DOHH2 (cell line): ENCODE results near the gene PPP1CC.

Experiments
- H3F3A ChIP-seq: fragments of 200-600 bp; sonication (generic), shearing (Covaris generic); 2 replicates; pipeline ENCODE4 v1.6.0; 2016; ENCODE audit warnings: antibody characterized with exemption, mild to moderate bottlenecking; ENCODE audit not compliant: control insufficient read depth, insufficient read depth
- H3K27ac ChIP-seq: fragments of 200-600 bp; sonication (generic); 2 replicates; pipeline ENCODE4 v1.5.1; 2014; ENCODE audit warnings: low read depth, mild to moderate bottlenecking, low read length, moderate library complexity
- H3K27me3 ChIP-seq: fragments of 200-600 bp; sonication (generic); 2 replicates; pipeline ENCODE4 v1.6.1; 2014; ENCODE audit warnings: mild to moderate bottlenecking, low read length, mixed read lengths; ENCODE audit not compliant: control insufficient read depth
- H3K36me3 ChIP-seq: fragments of 200-600 bp; sonication (generic); 2 replicates; pipeline ENCODE4 v1.6.1; 2014; ENCODE audit warnings: mild to moderate bottlenecking, low read length, moderate library complexity, mixed read lengths; ENCODE audit not compliant: control insufficient read depth
- H3K4me1 ChIP-seq: fragments of 200-600 bp; sonication (generic); 2 replicates; pipeline ENCODE4 v1.6.1; 2014; ENCODE audit warnings: mild to moderate bottlenecking, low read length, mixed read lengths; ENCODE audit not compliant: control insufficient read depth
- H3K4me2 ChIP-seq: fragments of 200-600 bp; sonication (generic); 2 replicates; pipeline ENCODE4 v1.6.0; 2014; ENCODE audit warnings: mild to moderate bottlenecking, low read length, moderate library complexity
- H3K4me3 ChIP-seq: fragments of 200-600 bp; sonication (generic); 2 replicates; pipeline ENCODE4 v1.5.1; 2014; ENCODE audit warnings: mild to moderate bottlenecking, low read length, mixed read lengths
- H3K79me2 ChIP-seq: fragments of 200-600 bp; sonication (generic); 2 replicates; pipeline ENCODE4 v1.6.1; 2014; ENCODE audit warnings: mild to moderate bottlenecking, low read length, mixed read lengths; ENCODE audit not compliant: control insufficient read depth
- H3K9me2 ChIP-seq: fragments of 200-600 bp; sonication (generic); replicated peaks from 2 replicates; pipeline ENCODE4 v1.6.1; 2014; ENCODE audit warnings: mild to moderate bottlenecking, low read length, mixed read lengths; ENCODE audit not compliant: control insufficient read depth
- H3K9me3 ChIP-seq: fragments of 200-600 bp; sonication (generic); 2 replicates; pipeline ENCODE4 v1.6.1; 2014; ENCODE audit warnings: antibody characterized with exemption, low read length, mixed read lengths; ENCODE audit not compliant: control insufficient read depth, insufficient read depth
- H4K20me1 ChIP-seq: fragments of 200-600 bp; sonication (generic); 2 replicates; pipeline ENCODE4 v1.6.0; 2014; ENCODE audit warnings: low read depth, mild to moderate bottlenecking, antibody characterized with exemption, low read length, moderate library complexity; ENCODE audit not compliant: control insufficient read depth, insufficient read depth
- CTCF ChIP-seq: fragments of 200-600 bp; sonication (generic); IDR thresholded peaks from one replicate; pipeline ENCODE4 v1.5.1; 2014; ENCODE audit warnings: antibody characterized with exemption, mild to moderate bottlenecking, low read depth, low read length; ENCODE audit not compliant: poor library complexity, severe bottlenecking
- EZH2phosphoT487 ChIP-seq: fragments of 200-600 bp; sonication (generic); IDR thresholded peaks from 2 replicates; pipeline ENCODE4 v1.6.1; 2017; ENCODE audit warnings: borderline replicate concordance, mild to moderate bottlenecking, antibody characterized with exemption, low read length, moderate library complexity, mixed read lengths

The PPP1CC gene

DNA sequence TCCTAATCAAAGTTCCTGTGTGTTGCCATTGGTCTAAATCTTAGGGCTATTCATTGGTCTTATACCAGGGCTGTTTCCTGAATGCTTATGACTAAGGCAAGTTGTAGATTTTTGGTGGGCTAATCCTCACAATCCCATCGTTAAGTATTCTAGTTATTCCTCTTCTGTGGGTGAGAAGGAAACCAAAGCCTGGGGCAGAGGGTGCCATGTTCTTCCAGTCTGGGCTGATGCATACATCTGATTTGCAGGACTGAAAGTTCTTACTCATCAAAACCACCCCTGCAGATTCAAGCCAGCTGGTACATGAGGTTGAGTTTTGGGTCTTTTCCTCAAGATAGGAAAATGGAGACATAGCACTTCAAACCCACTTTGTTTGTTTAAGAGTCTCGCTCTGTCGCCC, 25.7 kb downstream of the PPP1CC start:
- Histone ChIP-seq H3K4me1 (peaks cover 50% of the 10 kb centered on the region), H3F3A (peaks cover 50% of the 10 kb centered on the region), H4K20me1 (peaks cover 20% of the 10 kb centered on the region), H3K9me2 (no peaks in the 10 kb centered on the region), H3K27me3 (no peaks in the 10 kb centered on the region), H3K27ac (no peak overlapping the region), H3K4me3 (no peak overlapping the region), H3K36me3 (peaks cover 59% of the 10 kb centered on the region), H3K9me3 (no peaks in the 10 kb centered on the region), H3K79me2 (peaks cover 24% of the 10 kb centered on the region), H3K4me2 (no peak overlapping the region)
- no peak for TF ChIP-seq CTCF
- no peak for TF ChIP-seq EZH2phosphoT487

DNA sequence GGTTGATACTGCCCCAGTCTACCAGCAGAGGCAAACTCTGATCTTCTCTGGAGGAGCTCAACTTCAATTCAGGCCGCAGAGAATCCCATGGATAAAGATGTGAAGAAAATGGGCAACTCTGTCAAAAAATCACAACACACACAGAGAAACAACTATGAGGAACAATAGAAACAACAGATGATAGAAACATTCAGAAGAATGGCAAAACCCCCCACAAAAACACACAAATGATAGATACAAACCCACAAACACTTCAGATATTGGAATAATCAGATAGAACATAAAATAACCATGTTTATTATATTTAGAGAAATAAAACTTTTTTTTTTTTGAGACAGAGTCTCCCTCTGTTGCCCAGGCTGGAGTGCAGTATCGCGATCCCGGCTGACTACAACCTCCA, 33.8 kb downstream of the PPP1CC start:
- TF ChIP-seq EZH2phosphoT487 (no peak), CTCF (no peak)
- H3K79me2 ChIP-seq = no peaks in the 10 kb centered on the region
- H3K27ac ChIP-seq = no peak overlapping the region
- no peak overlapping the region for H3K4me2 ChIP-seq
- H4K20me1 ChIP-seq = no peaks in the 10 kb centered on the region
- no peaks in the 10 kb centered on the region for H3K9me2 ChIP-seq
- H3K27me3 ChIP-seq = no peaks in the 10 kb centered on the region
- H3F3A ChIP-seq = peaks cover 5% of the 10 kb centered on the region
- H3K4me1 ChIP-seq = peaks cover 25% of the 10 kb centered on the region
- H3K9me3 ChIP-seq = no peaks in the 10 kb centered on the region
- H3K4me3 ChIP-seq = no peak overlapping the region
- H3K36me3 ChIP-seq = peaks cover 5% of the 10 kb centered on the region; the same call in 1 of the 2 replicates

DNA sequence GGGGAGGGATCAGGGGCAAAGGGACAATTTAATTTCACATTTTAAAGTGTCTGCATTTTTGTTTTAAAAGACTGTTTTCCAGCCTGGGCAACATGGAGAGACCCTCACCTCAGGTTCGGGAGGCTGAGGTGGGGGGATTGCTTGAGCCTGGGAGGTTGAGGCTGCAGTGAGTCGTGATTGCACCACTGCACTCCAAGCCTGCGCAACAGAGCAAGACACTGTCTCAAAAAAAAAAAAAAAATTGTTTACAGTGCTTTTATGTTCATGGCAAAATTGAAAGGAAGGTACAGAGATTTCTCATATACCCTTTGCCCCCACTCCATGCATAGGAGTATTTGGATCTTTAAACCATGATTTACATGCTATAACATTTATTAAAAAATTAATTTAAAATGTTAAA, 37.4 kb downstream of the PPP1CC start:
- Histone ChIP-seq H3K36me3 (peaks cover 5% of the 10 kb centered on the region; the same call in 1 of the 2 replicates), H3K4me2 (no peak overlapping the region), H3K27me3 (no peaks in the 10 kb centered on the region)

More for the DNA sequence above, 37.4 kb downstream of the PPP1CC start:
- H3K27ac ChIP-seq = no peak overlapping the region
- H3K79me2 ChIP-seq = no peaks in the 10 kb centered on the region
- H3K9me2 ChIP-seq = no peaks in the 10 kb centered on the region
- H3K4me1 ChIP-seq = peaks cover 18% of the 10 kb centered on the region
- H3K9me3 ChIP-seq = no peaks in the 10 kb centered on the region
- TF ChIP-seq CTCF = no peak
- no peak for TF ChIP-seq EZH2phosphoT487
- no peaks in the 10 kb centered on the region for H4K20me1 ChIP-seq
- H3K4me3 ChIP-seq = no peak overlapping the region
- H3F3A ChIP-seq = peaks cover 3% of the 10 kb centered on the region; the same call in 1 of the 2 replicates
